CD14-positive monocyte (primary cell): ENCODE data around the gene CRHR2. TPM values are rescaled to one million over a fixed set of nuclear protein-coding genes. Genes with fewer than 3 reads are reported as not detected.

Experiments used
- DNase-seq, 3 donors: peaks; one replicate each; pipeline ENCODE4 v3.0.0-alpha.2; 2011 to 2022
- H2AFZ ChIP-seq: 2 replicates; pipeline ENCODE4 v1.6.0; 2012; ENCODE audit warnings: mild to moderate bottlenecking, low read depth, low read length, inconsistent platforms; ENCODE audit not compliant: insufficient read depth, poor library complexity, severe bottlenecking
- H3K27ac ChIP-seq, 2 donors: 1 replicate in 1 of 2; 2 replicates in 1 of 2; pipeline ENCODE4 v1.5.1; 2012 to 2013; ENCODE audit warnings: low read length in 2 of 2, control low read depth in 1 of 2, inconsistent platforms in 1 of 2, low read depth in 1 of 2, mild to moderate bottlenecking in 1 of 2
- H3K27me3 ChIP-seq, 2 donors: one replicate each; pipeline versions ENCODE4 v1.6.0 to v1.6.1; 2011 to 2013; ENCODE audit warnings: low read length in 2 of 2; ENCODE audit not compliant: control insufficient read depth in 2 of 2, insufficient read depth in 2 of 2
- H3K36me3 ChIP-seq, 2 donors: replicated peaks in 1 of 2; 1 replicate in 1 of 2; 2 replicates in 1 of 2; pipeline versions ENCODE4 v1.5.1 to v1.6.1; 2012 to 2013; ENCODE audit warnings: low read length in 2 of 2, control low read depth in 1 of 2, inconsistent platforms in 1 of 2, mild to moderate bottlenecking in 1 of 2; ENCODE audit not compliant: insufficient read depth in 2 of 2, control insufficient read depth in 1 of 2
- H3K4me1 ChIP-seq, 2 donors: 1 replicate in 1 of 2; 2 replicates in 1 of 2; pipeline versions ENCODE4 v1.5.1 to v1.6.1; 2012 to 2013; ENCODE audit warnings: low read length in 2 of 2, control low read depth in 1 of 2, inconsistent platforms in 1 of 2, mild to moderate bottlenecking in 1 of 2, moderate library complexity in 1 of 2; ENCODE audit not compliant: insufficient read depth in 2 of 2, control insufficient read depth in 1 of 2
- H3K4me2 ChIP-seq: replicated peaks from 2 replicates; pipeline ENCODE3; 2012; ENCODE audit warnings: low read length, moderate library complexity, mild to moderate bottlenecking; ENCODE audit not compliant: poor library complexity, severe bottlenecking; ENCODE audit errors: extremely low read depth
- H3K4me3 ChIP-seq, 3 experiments: fragments of 200-600 bp in 1 of 3; sonication (generic) in 1 of 3; replicated peaks in 1 of 3; 1 replicate in 2 of 3; 2 replicates in 1 of 3; pipeline ENCODE4 v1.5.1; 2011 to 2013; ENCODE audit warnings: low read length in 3 of 3, mild to moderate bottlenecking in 3 of 3, control low read depth in 2 of 3, low read depth in 2 of 3, inconsistent platforms in 1 of 3, moderate library complexity in 1 of 3
- H3K79me2 ChIP-seq: 2 replicates; pipeline ENCODE4 v1.6.0; 2012; ENCODE audit warnings: mild to moderate bottlenecking, control low read depth, inconsistent platforms, low read length, moderate library complexity; ENCODE audit not compliant: insufficient read depth
- H3K9ac ChIP-seq: 2 replicates; pipeline ENCODE4 v1.6.0; 2017; ENCODE audit warnings: low read length, mild to moderate bottlenecking; ENCODE audit not compliant: insufficient read depth, poor library complexity, severe bottlenecking
- H3K9me3 ChIP-seq, 2 donors: replicated peaks in 1 of 2; 1 replicate in 1 of 2; 2 replicates in 1 of 2; pipeline versions ENCODE4 v1.5.1 to v1.6.1; 2012 to 2013; ENCODE audit warnings: low read length in 2 of 2, control low read depth in 1 of 2; ENCODE audit not compliant: control insufficient read depth in 1 of 2, insufficient read depth in 1 of 2
- H4K20me1 ChIP-seq: 2 replicates; pipeline ENCODE4 v1.6.0; 2012; ENCODE audit warnings: mild to moderate bottlenecking, low read length, control low read depth, moderate library complexity; ENCODE audit not compliant: insufficient read depth
- H3K27ac Mint-ChIP-seq, 7 donors: one replicate each; pipeline ENCODE4 v1.8.0; 2020; ENCODE audit warnings: mild to moderate bottlenecking in 7 of 7, mixed read lengths in 7 of 7, moderate library complexity in 6 of 7, inconsistent platforms in 2 of 7
- H3K27me3 Mint-ChIP-seq, 3 donors: one replicate each; pipeline ENCODE4 v1.8.0; 2021 to 2022; ENCODE audit warnings: low read depth in 3 of 3, mild to moderate bottlenecking in 3 of 3, mixed read lengths in 3 of 3, moderate library complexity in 3 of 3, inconsistent platforms in 1 of 3
- H3K36me3 Mint-ChIP-seq, 2 donors: one replicate each; pipeline ENCODE4 v1.8.0; 2020; ENCODE audit warnings: mixed read lengths in 2 of 2, inconsistent platforms in 1 of 2, mild to moderate bottlenecking in 1 of 2
- H3K4me1 Mint-ChIP-seq: one replicate; pipeline ENCODE4 v1.8.0; 2020; ENCODE audit warnings: mild to moderate bottlenecking, mixed read lengths
- H3K4me3 Mint-ChIP-seq, 2 donors: one replicate each; pipeline ENCODE4 v1.8.0; 2020; ENCODE audit warnings: mild to moderate bottlenecking in 2 of 2, mixed read lengths in 2 of 2, moderate library complexity in 1 of 2
- H3K9me3 Mint-ChIP-seq, 7 donors: one replicate each; pipeline ENCODE4 v1.8.0; 2020 to 2022; ENCODE audit warnings: mixed read lengths in 7 of 7, mild to moderate bottlenecking in 6 of 7, moderate library complexity in 6 of 7, inconsistent platforms in 2 of 7
- WGBS: methylation state at CpG from one replicate; pipeline ENCODE4 v1.1.5; 2013; ENCODE audit warnings: missing lambda C conversion rate; ENCODE audit not compliant: insufficient coverage; 5-methylcytosine and 5-hydroxymethylcytosine counted together
- intact Hi-C, 2 donors: fragments of 100-400 bp; cut with micrococcal nuclease; formaldehyde crosslinking; loops; one replicate each; pipeline versions ENCODE4 v1.15.0 to v1.15.1; 2023
- polyA plus RNA-seq, 3 donors: library from polyadenylated mRNA; depleted of rRNA in 1 of 3; unstranded in 2 of 3; stranded (reverse) in 1 of 3; fragments of 300-500 nt in 2 of 3; fragments of >200 nt in 1 of 3; fragmentation: Illumina TruSeq in 2 of 3; gene quantifications; 1 replicate in 2 of 3; 2 replicates in 1 of 3; pipeline ENCODE4 v1.2.3, GENCODE V29; 2012 to 2021
- TF ChIP-seq, protein P1 (sequence below): fragments of 200-600 bp; IDR thresholded peaks from one replicate; pipeline ENCODE4 v1.8.0; 2022; ENCODE audit warnings: antibody characterized with exemption, mild to moderate bottlenecking

CRHR2 gene
- polyA plus RNA-seq, 3 donors = not detected

DNA sequence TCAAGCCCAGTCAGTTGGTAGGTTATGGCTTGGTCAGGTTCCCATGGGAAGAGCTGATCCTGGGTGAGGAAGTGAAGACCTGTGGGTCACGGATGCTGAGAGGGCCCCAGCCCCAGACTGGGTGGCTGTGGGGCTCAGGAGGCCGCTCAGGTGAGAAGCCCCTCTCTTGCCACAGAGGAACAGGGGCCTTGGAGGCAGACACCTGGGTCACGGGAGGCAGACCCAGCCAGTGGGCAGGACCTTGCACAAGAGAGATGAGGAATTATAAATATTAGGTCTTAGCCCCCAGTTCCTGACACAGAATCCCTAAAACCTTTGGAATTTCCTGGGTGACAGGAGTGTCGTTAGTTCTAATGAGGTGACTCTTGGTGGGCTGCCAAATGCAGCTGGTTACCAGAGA is 10.6 kb upstream of the CRHR2 start:
- 76% methylated on average over 3 of the region's 4 CpGs for WGBS
- H3K4me1 ChIP-seq = no peaks in the 10 kb centered on the region
- H3K27me3 ChIP-seq = no peaks in the 10 kb centered on the region
- Mint-ChIP-seq H3K36me3 (no peaks in the 10 kb centered on the region), H3K27me3 (peaks cover 1 to 7% (median 7%) of the 10 kb centered on the region in 3 donors), H3K4me3 (no peak overlapping the region), H3K9me3 (peaks cover 0 to 2% (median 0%) of the 10 kb centered on the region in 7 donors), H3K27ac (no peak overlapping the region), H3K4me1 (no peaks in the 10 kb centered on the region)
- intact Hi-C loops = no loop called here
- no peak overlapping the region for H2AFZ ChIP-seq
- no peak overlapping the region for H3K4me2 ChIP-seq
- no peaks in the 10 kb centered on the region for H3K9me3 ChIP-seq
- DNase-seq = no peak
- TF ChIP-seq, protein P1, sequence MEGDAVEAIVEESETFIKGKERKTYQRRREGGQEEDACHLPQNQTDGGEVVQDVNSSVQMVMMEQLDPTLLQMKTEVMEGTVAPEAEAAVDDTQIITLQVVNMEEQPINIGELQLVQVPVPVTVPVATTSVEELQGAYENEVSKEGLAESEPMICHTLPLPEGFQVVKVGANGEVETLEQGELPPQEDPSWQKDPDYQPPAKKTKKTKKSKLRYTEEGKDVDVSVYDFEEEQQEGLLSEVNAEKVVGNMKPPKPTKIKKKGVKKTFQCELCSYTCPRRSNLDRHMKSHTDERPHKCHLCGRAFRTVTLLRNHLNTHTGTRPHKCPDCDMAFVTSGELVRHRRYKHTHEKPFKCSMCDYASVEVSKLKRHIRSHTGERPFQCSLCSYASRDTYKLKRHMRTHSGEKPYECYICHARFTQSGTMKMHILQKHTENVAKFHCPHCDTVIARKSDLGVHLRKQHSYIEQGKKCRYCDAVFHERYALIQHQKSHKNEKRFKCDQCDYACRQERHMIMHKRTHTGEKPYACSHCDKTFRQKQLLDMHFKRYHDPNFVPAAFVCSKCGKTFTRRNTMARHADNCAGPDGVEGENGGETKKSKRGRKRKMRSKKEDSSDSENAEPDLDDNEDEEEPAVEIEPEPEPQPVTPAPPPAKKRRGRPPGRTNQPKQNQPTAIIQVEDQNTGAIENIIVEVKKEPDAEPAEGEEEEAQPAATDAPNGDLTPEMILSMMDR = no peak
- no peak overlapping the region for H3K9ac ChIP-seq
- H3K79me2 ChIP-seq = no peaks in the 10 kb centered on the region
- no peaks in the 10 kb centered on the region for H4K20me1 ChIP-seq
- H3K36me3 ChIP-seq = no peaks in the 10 kb centered on the region
- H3K27ac ChIP-seq = no peak overlapping the region
- no peak overlapping the region for H3K4me3 ChIP-seq

DNA sequence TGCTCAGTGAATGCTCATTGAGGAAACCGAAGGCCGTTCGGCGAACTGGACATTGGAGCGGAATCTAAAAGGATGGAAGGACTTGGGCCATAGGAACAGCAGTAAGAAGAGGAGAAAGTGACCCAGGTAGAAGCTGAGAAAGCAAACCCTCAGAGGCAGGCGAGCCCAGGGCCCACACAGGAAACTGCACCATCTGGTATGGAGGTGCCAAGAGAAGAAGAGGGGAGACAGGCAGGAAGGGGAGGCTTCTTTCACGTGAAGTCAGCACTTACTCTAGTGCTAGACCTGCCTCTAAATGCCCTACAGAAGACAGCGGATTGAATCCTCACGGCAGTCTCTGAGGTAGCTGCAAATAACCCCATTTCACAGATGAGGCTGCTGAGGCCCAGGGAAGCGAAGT is 10.2 kb upstream of the CRHR2 start:
- Histone ChIP-seq H3K9ac (no peak overlapping the region), H3K36me3 (no peaks in the 10 kb centered on the region), H3K79me2 (no peaks in the 10 kb centered on the region), H2AFZ (no peak overlapping the region), H3K4me3 (no peak overlapping the region), H3K27ac (no peak overlapping the region), H3K27me3 (no peaks in the 10 kb centered on the region), H4K20me1 (no peaks in the 10 kb centered on the region), H3K9me3 (no peaks in the 10 kb centered on the region), H3K4me1 (no peaks in the 10 kb centered on the region), H3K4me2 (no peak overlapping the region)
- TF ChIP-seq, protein P1 = no peak
- no peaks in the 10 kb centered on the region for H3K4me1 Mint-ChIP-seq
- peaks cover 0 to 2% (median 0%) of the 10 kb centered on the region in 7 donors for H3K9me3 Mint-ChIP-seq
- intact Hi-C loops = no loop called here
- H3K27me3 Mint-ChIP-seq = peaks cover 1 to 7% (median 7%) of the 10 kb centered on the region in 3 donors
- H3K36me3 Mint-ChIP-seq = no peaks in the 10 kb centered on the region
- no peak overlapping the region for H3K27ac Mint-ChIP-seq
- no peak overlapping the region for H3K4me3 Mint-ChIP-seq
- DNase-seq = no peak
- WGBS = 86% methylated on average over 8 of the region's 10 CpGs
